CMK (cell line): ENCODE measurements around the gene ZDHHC14.
"Not testable (repeated sequence)": the region's sequence is repeated elsewhere in the genome, so short reads cannot be mapped to it uniquely, and the experiment has no call there.

Experiments
- DNase-seq: peaks from one replicate; pipeline ENCODE4 v3.0.0-alpha.2; 2010; ENCODE audit warnings: low read depth

The ZDHHC14 gene

DNA sequence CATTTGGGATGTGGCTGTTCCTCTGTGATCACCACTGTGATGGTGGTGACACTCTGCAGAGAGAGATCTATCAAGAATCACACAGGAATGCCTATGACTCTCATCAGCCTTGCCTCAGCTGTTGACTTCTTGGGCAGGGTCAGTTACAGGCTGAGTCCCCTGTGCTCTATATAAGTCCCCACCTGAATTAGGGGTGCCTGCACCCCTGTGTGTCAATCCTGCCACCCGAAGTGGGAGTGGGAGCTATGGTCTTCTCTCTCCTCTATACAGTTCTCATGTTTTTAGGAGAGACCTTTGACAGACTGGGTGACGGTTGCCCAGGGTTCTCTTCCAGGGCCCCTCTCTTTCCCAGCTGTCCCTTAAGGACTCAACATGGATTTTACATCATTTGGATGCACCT lies 173.8 kb downstream of the ZDHHC14 start:
- no peak for DNase-seq

DNA sequence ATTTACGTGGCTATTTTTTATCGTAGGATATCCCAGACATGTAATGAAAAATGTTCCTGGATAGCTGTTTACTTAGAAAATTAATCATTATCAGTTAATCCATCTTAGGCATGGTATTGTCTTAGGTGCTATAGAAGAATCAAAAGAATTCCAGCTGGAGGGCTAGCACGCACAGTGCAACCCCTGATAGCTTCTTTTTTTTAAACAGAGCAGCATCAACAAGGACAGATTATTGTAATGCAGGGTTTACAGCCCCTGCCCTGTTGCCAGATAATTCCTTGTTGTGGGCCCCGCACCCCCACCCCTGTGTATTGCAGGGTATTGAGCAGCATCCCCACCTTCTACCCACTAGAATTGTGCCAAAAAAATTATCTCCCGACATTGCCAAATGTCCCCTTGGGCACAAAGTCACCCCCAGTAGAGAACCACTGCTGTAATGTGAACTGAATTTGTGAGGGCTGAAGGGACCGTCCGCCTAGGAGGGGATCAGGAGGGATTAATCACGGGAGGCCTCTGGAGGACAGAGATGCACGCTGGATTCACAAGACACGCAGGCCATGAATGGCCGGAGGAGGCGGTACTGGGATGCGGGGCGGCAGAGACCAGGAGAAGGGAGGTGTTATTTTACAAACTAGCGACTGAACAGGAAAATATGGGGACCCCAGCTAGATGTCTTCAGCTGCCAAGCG lies 174.6 kb downstream of the ZDHHC14 start:
- no peak for DNase-seq

DNA sequence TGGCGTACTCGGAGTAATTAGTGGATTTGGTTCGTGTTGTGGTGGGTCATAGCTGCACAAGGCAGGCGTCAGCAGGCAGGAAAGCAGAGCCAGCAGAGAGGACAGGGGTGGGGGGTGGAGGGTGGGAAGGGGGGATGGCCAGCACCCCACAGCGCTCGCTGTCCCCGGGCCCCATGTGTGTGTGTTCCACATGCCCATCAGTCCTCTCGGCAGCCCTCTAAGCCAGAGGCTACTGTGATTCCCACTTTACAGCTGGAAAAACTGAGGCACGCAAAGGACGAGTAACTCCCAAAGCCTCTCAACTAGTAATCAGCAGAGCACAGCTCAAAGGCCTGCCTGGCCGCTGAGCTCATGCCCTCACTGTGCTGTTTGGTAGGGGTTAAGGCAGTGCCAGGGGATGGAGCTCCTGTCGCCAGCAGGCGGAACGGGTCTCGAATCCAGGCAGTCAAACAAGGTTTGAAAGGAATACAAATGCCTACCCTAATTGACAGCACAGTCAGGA lies 175.2 kb downstream of the ZDHHC14 start:
- no peak for DNase-seq

DNA sequence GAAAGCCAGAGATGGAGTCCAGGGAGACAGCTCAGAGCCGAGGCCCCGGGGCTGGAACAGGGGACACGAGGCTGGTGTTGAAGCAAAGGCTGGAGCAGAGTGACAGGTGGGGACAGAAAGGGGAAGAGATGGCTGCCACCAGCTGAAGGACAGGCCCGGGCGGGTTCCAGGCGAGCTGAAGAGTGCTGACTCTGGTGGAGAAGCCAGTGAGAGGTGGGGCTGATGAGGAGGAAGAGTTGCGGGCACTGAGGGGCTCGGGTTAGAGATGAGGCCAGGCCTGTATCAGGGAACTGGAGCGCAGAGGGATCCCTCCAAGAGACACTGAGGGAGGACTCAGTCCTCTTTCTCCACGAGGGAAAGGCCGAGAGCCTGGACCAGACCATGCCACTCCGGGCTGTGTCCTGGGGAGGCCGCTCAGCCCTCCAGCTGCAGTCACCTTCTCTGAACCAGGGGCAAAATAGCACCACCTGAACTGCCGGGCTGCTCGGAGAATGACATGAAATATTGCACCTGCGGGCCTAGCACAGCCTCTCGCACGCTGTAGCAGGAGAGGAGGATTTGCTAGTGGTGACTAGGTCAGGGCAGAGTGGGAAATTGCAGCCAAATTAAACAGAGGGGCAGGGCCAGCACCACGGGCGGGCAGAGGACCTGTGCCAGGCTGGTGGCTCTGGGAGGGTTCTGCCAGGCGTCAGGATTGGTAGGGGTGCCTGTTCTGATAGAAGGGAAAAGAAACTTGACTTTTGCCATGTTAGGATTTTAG lies 175.9 kb downstream of the ZDHHC14 start:
- DNase-seq = no peak

DNA sequence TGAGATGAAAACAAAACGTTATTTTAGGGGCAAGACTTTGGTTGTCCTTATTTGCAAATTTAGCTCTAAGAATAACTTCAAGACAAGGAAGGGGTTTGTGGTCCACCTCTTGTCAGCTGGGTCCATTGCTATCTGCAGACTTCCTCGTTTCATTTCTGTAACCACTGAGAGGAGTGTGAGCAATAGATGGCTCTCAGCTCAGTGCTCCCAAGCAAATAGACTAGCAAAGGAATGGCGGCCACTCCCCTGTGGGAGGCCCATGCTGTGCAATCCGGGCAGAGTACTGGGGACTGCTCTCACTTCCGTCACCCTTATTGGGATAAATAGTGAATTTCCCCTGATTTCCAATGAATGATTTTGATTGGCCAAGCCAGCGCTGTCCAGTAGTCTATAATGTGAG lies 176.6 kb downstream of the ZDHHC14 start:
- no peak for DNase-seq

DNA sequence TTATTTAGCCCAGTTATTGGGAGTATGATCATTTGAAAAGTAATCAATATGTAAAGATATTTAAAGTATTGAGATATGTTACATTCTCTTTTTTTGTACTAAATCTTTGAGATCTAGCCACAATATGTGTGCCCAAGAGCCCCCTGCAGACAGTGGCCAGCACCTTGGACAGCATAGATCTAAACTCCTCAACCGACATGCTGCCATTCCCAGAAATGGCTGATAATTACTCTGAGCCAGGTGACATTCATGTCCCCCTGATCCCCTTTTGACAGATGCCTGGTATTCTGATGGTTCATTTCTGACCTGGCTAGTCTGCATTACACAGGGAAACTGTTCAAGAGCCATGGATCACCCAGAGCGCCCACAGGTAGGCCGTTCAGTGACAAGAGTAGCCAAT lies 177.1 kb downstream of the ZDHHC14 start:
- no peak for DNase-seq

DNA sequence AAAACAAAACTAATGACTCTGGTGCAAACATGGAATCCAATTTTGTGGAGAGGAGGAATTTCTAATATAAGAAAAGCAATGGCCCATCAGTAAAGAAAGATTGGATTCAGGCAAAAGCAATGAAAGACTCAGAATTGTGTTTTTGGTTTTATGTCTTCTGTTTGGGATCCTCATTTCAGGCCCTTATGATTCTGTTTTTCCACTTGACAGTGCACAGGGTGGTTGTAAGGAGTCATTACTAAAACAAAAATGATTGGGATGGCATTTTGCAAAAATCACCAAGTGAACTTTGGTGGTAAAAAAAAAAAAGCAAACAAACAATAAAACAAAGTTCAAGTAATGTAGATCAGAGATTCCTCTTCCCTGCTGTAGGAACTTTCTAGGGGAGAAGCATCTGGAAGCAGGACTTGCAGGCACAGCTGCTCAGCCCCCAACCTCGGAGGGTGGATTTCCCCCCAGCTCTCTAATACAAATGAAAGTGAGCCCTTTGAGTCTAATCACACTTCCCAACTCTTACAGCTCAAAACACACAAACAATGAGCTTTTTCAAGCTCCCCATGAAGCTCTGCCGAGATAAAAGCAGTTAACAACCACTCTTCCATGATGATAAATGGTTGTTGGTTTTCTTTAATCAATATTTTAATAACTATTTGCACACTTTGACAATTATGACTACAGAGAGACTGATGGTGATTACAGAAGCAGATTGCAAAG lies 177.7 kb downstream of the ZDHHC14 start:
- no peak for DNase-seq

DNA sequence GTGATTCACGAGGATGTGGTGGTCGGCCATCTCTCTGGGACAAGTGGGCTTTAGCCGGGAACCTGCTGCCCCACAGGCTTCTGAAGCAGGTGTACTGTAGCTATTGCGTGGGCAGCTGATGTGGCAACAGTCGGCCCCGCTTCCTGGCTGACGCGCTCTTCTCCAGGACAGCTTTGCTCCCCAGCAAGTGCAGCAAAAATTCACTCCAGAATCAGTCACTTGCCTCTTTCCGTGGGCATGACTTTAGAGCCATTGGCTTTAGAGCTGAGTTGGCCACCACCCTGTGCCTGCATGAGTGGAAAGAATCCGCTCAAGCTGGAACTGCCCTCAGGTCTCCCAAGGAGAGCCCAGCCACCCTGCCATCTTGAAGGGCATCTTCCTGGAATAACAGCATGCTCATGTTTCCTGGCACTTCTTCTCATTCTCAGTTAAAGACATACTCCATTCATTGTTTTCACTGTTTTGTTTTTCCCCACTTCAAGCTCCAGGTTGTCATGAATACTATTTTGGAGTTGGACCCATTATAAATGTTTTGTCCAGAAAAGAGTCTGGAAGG lies 178.3 kb downstream of the ZDHHC14 start:
- no peak for DNase-seq

DNA sequence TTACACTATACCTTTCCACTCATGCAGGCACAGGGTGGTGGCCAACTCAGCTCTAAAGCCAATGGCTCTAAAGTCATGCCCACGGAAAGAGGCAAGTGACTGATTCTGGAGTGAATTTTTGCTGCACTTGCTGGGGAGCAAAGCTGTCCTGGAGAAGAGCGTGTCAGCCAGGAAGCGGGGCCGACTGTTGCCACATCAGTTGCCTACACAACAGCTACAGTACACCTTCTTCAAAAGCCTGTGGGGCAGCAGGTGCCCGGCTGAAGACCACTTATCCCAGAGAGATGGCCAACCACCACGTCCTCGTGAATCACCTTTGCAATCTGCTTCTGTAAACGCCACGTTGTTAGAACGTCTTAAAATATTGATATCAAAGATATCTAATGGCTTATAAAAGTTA lies 179.1 kb downstream of the ZDHHC14 start:
- DNase-seq = not testable (repeated sequence)

DNA sequence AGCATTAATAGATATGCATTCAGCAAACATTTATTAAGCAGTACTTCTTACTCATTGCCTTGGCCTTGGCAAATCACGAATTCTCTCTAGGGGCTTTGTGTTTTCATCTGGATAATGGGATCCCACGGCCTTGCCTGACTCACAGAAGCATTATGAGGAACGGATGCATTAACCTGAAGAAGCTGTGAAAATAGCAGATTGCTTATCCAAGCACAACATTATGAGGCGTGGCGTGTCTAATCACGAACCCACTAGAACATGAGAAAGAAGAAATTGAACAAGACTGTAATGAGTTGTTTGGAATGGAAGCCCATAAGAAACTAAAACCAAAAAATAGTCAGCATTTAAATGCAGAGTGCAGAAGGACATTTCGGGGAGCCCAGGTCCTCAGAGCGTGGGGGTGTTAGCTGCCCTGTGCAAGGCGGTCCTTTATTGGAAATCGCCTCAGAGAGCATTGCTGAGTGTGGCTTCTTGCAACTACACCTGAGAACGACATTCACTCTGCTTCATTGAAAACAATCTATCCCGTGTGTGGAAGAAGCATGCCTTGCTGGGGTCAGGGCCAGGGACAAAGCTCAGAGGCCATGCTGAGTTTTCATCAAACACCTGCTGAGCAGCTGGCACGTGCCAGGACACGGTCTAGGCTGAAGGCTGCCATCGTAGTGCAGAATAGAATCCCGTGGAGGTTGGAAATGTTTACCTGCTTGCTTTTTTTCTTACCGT lies 179.9 kb downstream of the ZDHHC14 start:
- DNase-seq = no peak

DNA sequence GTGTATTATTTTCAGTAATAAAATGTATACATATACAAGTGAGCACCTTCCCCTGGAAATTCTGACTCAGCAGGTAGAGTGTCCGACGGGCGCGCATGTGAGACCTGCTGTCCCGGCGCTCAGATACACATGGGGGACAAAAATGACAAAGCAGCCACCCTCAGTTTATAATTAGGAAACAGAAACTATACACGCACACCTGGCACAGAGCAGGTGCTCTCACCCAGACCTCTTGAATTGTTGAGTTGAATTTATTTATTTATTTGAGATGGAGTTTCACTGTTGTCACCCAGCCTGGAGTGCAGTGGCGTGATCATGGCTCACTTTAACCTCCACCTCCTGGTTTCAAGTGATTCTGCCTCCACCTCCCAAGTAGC lies 180.4 kb downstream of the ZDHHC14 start:
- no peak for DNase-seq

DNA sequence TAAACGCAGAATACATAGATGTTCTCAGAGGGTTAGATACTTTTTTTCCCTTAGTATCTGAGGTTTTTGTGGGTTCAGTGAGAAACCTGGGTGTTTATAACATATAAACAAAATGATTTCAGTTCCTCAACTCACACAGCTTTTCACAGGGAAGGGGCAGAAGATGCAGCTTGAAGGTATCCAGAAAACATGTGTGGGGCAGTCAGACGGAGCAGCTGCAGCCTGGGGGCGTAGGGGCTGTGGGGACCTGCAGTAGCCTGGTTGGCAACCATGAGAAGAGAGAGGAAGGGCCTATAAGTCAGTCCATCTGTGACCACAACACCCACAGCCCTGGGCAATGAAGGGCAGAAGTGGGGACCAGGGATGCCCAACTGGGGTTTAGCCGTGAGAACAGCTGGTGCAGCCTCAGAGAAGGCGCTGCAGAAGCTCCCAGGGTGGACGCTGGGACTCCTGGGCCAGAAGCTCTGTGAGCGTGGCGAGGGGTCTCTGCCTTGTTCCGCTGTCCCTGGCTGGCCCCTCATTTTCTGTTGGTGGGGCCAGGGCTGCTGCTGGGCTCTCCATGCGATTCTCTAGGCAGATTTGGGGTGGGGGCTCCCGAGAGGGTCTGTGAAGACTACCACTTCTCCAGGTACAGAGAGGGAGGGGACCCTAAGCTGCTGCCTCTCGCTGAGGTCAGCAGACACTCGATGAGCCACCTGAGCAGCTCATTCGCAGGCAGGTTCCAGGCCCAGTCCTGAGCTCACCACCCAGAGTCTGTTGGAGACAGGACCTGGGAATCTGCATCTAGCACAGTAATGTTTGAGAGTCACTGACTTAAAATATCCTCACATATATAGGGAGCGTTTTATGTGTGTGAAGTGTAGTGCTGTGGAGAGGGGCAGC lies 181.2 kb downstream of the ZDHHC14 start:
- no peak for DNase-seq

DNA sequence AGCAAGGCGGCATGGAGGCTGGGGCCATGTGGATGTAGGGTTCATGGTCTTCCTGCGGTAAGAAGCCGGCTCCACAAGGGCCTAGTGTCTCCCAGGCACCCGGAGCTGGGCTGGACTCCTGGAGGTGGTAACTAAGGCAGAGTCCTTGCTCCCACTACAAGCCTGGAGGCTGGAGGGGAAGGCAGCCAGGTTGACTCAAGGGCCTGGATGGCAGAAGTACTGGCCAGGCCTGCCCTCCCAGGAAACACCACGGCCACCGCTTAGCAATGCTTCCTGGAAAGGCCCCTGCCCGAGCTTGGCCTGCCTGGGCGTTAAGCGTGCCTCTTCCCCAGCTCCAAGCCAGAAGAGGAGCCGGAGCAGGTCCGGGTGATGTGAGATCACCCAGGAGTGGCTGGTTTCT lies 182.0 kb downstream of the ZDHHC14 start:
- no peak for DNase-seq

DNA sequence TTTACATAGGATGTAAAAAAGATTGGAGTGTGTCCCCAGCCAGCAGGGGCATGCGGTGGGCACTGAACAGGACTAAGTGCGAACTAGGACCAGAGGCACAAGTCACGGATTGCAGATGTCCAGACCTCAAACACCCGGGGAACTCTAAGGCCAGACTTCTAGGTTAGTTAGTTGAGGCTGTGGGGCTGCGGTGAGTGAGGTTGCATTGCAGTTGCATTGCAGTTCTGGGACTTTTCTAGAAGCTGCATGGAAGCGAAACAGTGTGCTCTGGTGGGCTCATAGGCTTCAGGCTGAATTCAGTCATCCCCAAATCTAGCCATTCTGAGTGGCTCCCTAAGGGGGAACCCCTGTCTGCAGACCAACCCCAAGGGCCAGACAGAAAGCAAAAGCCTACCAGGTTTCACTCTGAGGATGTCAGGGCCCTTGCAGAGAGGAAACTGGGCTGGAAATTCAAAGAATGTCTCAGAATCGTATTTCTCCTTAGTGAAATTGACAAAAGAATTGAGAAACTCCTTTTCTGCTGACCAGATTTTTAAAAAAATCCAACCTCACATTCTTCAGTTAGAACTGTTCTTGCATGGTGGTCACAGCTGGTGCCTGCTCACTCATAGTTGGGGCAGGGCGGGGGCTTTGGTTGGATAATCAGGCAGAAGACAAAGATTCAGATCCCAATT lies 182.8 kb downstream of the ZDHHC14 start:
- DNase-seq = no peak

DNA sequence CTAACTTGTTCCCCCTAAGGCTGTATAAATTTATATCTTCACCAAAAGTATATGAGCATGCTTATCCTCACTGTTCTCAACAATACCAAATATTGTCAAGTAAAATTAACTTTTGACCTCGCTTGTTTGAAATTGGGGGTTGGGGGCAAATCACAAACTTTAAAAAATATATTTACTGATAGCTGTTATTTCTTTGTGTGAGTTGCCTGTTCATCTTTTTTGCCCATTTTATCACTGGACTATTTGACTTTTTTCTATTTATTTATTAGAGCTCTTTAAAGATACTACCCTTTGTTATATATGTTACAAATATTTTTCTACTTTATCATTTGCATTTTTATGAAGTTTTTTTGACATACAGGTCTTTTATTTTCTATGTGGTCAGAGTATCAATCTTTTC lies 187.7 kb downstream of the ZDHHC14 start:
- no peak for DNase-seq

DNA sequence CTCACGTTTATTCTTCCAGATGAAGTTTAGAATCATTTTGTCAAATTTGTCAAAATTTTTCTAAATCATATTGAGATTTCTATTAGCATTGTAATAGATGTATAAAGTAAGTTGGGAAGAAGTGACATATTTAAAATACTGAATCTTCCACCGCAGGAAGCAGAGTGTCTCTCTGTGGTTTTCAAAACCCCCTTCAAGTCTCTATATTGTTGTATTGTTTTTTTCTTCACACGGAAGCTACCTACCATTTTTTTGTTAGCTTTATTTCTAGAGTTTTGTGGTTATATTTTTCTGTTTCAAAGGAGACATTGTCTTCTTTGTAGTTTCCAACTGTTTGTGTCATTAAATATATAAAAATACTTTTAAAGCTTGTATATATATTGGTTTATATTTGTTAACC lies 188.6 kb downstream of the ZDHHC14 start:
- DNase-seq = no peak

DNA sequence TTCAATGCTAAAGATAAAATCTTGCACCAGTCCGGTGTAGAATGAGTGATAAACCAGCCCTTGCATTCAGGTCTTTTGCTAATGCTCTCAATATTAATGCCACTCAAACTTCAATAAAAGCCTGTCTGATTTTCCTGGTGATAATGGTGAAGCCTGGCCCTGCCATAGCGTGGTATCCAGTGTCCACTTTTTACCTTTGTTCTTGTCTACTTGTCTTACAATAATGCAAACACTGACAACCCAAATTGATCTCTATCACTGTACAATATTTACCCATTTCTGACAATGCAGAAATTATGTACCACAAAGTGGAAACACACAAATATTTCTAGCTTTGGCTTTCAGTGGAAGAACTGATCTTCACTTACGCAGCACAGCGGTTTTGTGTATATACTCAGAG lies 189.1 kb downstream of the ZDHHC14 start:
- DNase-seq = no peak

DNA sequence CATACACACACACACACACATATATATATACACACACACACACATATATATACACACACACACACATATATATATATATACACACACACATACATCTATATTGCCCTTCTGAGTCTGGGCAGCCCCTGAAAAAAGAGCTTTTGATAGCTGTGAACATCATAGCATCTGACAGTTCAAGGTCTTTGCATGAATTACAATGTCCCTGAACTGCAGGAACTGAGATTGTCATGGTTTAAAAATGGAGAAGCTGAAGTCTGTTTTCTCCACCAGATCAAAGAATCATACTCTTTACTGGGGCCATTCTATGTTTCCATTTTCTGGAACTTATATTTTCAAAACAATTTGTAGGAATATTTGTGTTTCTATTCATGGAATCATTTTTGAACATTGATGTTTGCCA lies 189.8 kb downstream of the ZDHHC14 start:
- DNase-seq = no peak

DNA sequence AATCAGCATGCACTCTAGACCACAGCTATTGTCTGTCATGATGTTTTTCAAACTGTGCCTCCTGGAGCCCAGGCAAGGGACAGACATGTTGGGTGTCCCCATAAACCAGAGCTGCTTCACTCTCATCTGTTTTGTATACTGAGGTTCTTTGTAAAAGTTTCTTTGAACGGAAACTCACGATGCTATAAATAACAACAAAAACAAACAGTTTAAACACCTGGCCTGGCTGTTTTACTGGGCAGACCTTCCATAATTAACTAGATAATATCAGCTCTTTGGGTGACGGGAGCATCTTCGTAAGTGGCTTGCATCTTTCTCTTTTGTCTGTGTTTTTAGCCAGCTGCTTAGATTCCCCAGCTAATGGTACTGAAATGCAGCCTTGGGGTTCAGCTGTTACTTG lies 190.3 kb downstream of the ZDHHC14 start:
- no peak for DNase-seq

DNA sequence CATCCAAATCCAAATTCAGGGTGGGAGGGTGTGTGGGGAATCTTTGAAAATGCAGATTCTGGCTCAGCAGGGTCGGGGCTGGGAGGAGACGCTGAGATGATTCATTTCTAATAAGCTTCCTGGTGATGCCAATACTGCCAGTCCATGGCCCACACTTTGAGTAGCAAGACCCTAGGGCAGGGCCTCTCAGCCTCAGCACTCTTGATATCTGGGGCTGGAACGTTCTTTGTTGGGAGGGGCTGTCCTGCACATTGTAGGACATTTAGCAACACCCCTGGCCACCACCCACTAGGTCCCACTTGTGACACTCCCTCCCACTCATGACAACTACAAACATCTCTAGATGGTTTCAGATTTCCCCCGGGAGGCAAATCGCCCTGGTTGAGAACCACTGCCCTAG lies 191.0 kb downstream of the ZDHHC14 start:
- no peak for DNase-seq
